GM19467 (cell line): Measurements from ENCODE around the gene NBPF20.
A peak's percentile ranks its signal among the peaks of the same experiment; 100 is the strongest.
"Not testable (repeated sequence)": the region's sequence is repeated elsewhere in the genome, so short reads cannot be mapped to it uniquely, and the experiment has no call there.

Experiments used
- ATAC-seq: cut with Tn5 transposase; IDR thresholded peaks from one replicate; pipeline ENCODE4 v1.9.1; 2021; ENCODE audit warnings: mild to moderate bottlenecking, moderate library complexity; ENCODE audit not compliant: unreplicated experiment

Gene NBPF20

DNA sequence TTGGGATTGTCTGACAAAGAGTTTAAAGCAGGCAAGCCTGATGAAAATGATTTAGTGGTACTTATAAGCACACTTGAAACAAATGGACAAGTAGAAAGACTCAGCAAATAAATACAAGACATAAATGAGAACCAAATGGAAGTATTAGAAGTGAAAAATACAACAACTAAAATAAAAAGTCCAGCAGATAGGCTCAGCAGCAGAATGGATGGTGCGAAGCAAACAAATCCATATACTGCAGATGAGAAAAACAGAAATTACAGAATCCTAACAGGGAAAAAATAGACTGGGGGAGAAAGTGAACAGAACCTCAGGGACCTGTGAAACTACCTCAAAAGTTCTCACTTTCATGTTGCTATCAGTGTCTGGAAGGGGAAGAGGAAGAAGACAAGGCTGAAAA, 3.9 kb upstream of the NBPF20 start:
- ATAC-seq, result not testable (repeated sequence)

DNA sequence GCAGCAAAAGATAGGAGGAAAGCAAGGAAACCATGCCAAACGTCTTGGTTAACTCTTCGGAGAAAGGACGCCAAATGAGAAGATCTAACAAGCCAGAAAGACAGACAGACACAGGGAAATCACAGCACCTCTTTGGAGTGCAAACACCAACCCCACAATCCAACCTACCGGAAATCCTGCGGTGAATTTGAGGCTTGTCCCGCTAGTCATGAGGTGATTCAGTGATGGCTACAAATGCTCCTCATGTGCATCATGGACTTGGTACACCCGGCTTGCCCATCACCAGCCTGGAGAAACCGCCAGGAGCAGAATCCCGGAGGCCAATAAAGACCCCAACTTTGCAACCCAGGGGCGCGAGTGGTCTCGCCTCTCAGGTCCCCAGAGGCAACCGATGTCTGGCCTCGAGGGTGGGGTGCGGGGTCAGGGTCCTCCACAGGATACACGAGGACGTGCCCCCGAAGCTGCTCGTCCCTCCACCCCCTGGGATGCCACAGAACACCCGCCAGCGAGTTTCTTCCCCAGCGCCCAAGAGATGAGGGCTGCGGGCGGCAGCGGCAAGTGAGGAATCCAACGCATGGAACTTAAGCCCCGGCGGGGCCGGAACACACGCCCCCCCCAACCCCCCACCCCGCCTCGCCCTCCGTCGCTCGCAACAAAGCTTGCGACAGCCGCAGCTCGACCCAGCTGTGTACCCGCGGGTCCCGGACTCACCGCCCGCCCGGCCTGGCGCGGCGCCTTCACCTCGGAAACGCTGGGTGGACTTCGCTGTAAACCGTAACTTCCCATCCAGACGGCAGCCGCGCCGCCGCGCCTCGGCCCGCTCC, 579 bp downstream of the NBPF20 start:
- ATAC-seq, result peak; percentile 56

DNA sequence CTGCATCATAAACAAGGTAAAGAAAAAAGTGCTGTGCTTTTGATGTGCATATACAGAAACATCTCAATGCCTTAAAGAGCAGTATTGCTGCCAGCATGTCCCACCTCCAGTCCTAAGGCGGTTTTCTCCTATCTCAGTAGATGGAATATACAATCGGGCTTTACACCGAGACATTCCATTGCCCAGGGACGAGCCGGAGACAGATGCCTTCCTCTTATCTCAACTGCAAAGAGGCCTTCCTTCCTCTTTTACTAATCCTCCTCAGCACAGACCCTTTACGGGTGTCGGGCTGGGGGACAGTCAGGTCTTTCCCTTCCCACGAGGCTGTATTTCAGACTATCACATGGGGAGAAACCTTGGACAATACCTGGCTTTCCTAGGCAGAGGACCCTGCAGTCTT, 10.3 kb downstream of the NBPF20 start:
- not testable (repeated sequence) for ATAC-seq

DNA sequence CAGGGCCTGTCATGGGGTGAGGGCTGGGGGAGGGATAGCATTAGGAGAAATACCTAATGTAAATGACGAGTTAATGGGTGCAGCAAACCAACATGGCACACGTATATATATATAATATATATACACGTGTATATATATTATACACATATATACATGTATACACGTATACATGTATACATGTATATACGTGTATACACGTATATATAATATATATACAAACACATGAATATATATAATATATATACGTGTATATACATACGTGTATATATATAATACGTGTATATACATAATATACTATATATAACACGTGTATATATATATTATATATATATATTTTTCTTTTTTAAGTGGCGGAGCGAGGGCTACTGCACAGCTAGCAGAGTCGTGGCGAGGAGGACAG, 18.1 kb downstream of the NBPF20 start:
- ATAC-seq, result not testable (repeated sequence)

DNA sequence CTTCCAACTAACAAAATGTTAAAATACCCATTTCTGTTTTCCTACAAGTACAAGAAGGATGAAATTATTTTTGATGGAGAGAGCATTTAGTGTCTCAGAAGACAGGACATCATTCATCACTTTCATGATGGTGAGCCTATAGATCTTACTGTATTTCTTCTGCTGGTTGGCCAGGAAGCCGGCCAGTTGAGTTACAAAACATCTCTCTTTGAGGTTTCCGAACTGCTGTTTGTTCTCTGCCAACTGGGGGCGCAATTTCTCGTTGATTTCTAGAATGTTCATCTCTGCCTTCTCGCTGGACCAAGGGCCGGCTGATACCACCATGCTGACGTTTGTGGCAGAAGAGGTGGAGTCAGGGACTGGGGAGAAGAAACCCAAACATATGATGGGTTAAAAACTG, 20.5 kb downstream of the NBPF20 start:
- ATAC-seq, result not testable (repeated sequence)

DNA sequence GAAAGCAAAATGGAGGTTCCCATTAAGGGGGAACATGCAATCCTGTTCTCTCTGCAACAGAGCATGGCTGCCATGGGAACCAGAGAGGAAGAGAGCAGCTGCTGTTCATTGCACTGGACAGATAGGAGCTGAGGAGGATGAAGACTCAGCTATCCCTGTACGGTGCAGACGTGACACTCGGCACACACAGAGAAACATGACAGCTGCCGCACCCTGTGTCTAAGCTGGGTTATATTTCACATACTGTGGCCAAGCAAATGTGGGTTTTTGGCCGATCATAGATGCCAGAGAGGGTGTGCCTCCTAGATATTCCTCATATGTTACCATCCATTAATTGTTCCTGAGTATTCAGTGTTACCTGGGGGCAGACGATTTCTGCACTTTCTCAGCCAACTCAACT, 24.7 kb downstream of the NBPF20 start:
- ATAC-seq, result not testable (repeated sequence)
